Ishikawa (cell line): ENCODE results near the gene ANKRD61.

Experiments used
- CEBPB ChIP-seq: IDR thresholded peaks from 2 replicates; pipeline ENCODE4 v1.6.1; 2012
- EP300 ChIP-seq: IDR thresholded peaks from 2 replicates; pipeline ENCODE4 v1.6.1; 2012; ENCODE audit warnings: borderline replicate concordance
- FOXM1 ChIP-seq: IDR thresholded peaks from 2 replicates; pipeline ENCODE4 v1.6.1; 2012; ENCODE audit warnings: low read depth, borderline replicate concordance
- MAX ChIP-seq: IDR thresholded peaks from 2 replicates; pipeline ENCODE4 v1.6.1; 2012
- NFIC ChIP-seq: IDR thresholded peaks from 2 replicates; pipeline ENCODE4 v1.6.1; 2012
- REST ChIP-seq: IDR thresholded peaks from 2 replicates; pipeline ENCODE4 v1.6.1; 2012; ENCODE audit warnings: low read depth, mild to moderate bottlenecking
- TCF12 ChIP-seq: IDR thresholded peaks from 2 replicates; pipeline ENCODE4 v1.6.1; 2012; ENCODE audit warnings: low read depth
- USF1 ChIP-seq: IDR thresholded peaks from 2 replicates; pipeline ENCODE4 v1.6.1; 2012
- YY1 ChIP-seq: IDR thresholded peaks from 2 replicates; pipeline ENCODE4 v1.6.1; 2012; ENCODE audit warnings: low read depth

- TF ChIP-seq MAX (no peak), TCF12 (no peak), USF1 (no peak), CEBPB (no peak), REST (no peak), FOXM1 (no peak), YY1 (no peak), NFIC (no peak), EP300 (no peak)
Measured at GRCh38 chr7:5997210-5997808, 33.9 kb upstream of the ANKRD61 start.
